Mucosa of descending colon (tissue), 3 donors: ENCODE measurements around the gene UVRAG. TPM values are rescaled to one million over a fixed set of nuclear protein-coding genes. Genes with fewer than 3 reads are reported as not detected.

Experiments
- ATAC-seq: fragments of 200-7000 bp; cut with Tn5 transposase; one replicate; pipeline ENCODE4 v1.9.1; 2020; ENCODE audit warnings: mild to moderate bottlenecking, moderate library complexity
- DNase-seq, 3 donors: peaks; one replicate each; pipeline ENCODE4 v3.0.0-alpha.2; 2020
- H3K36me3 ChIP-seq: fragments of 200-600 bp; one replicate; pipeline ENCODE4 v1.8.0; 2021; ENCODE audit warnings: low read depth, mild to moderate bottlenecking
- H3K4me1 ChIP-seq: fragments of 200-600 bp; one replicate; pipeline ENCODE4 v1.8.0; 2021; ENCODE audit warnings: low read depth, mild to moderate bottlenecking
- H3K4me3 ChIP-seq: fragments of 200-600 bp; one replicate; pipeline ENCODE4 v1.8.0; 2021; ENCODE audit warnings: mild to moderate bottlenecking
- H3K9me3 ChIP-seq: fragments of 200-600 bp; one replicate; pipeline ENCODE4 v1.8.0; 2021; ENCODE audit warnings: mild to moderate bottlenecking
- CTCF ChIP-seq: fragments of 200-600 bp; IDR thresholded peaks from one replicate; pipeline ENCODE4 v1.8.0; 2022; ENCODE audit warnings: antibody characterized with exemption, mild to moderate bottlenecking
- intact Hi-C, 2 donors: fragments of 100-400 bp; cut with DNase I in 1 of 2; cut with micrococcal nuclease in 1 of 2; formaldehyde crosslinking; loops; one replicate each; pipeline versions ENCODE4 v1.11.0 to v1.11.1; 2022; cut with DNase I, micrococcal nuclease
- total RNA-seq, 3 donors: library from RNA; stranded (reverse); fragmentation: NEBNext Ultra II Directional in 2 of 3; extraction: Animal tissue kit (Norgen Biotek cat#: 25700) in 2 of 3; gene quantifications; one replicate each; pipeline versions ENCODE4 v1.2.1 to v1.2.4, GENCODE V29; 2021 to 2023
- donor health status: DM: no; HTN: no; CAD: no; lungs with moderate emphysema.
- donor health status: DM: no; HTN: no; CAD: no.
- donor health status: DM: no; HTN: yes; CAD: no.

UVRAG gene
- total RNA-seq, 3 donors from 2014 or later: 14.9 to 37.1 (median 16.9) TPM

- ATAC-seq (no peak), DNase-seq (no peak)
- Histone ChIP-seq H3K4me3 (no peak overlapping the region), H3K9me3 (no peaks in the 10 kb centered on the region), H3K36me3 (no peaks in the 10 kb centered on the region), H3K4me1 (no peaks in the 10 kb centered on the region)
- TF ChIP-seq CTCF: no peak
- intact Hi-C loops: loop anchor here (5.0 kb wide), 1 partner anchor 253 kb away; no protein-coding TSS in a partner anchor
Measured at GRCh38 chr11:75898871-75899270, 83.9 kb downstream of the UVRAG start.

DNA sequence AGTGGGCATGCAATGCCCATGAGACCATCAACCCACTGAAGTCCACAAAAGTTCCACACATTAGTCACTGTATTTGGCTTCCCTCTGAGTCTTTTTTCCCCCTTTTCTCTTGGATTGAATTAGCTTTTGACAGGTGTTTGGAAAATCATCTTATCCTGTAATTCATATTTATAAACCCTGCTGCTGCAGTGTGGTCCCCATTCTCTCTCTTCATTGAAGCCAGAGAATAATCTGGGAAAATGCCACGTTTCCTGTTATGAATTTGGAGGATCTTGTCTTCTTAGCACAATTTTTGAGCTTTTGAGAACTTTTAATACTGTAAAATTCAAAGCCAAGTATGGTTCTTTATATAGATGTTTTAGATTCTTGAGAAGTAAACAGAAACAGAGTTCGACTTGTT, 84.8 kb downstream of the UVRAG start:
- Histone ChIP-seq H3K36me3 (no peaks in the 10 kb centered on the region), H3K9me3 (no peaks in the 10 kb centered on the region), H3K4me3 (no peak overlapping the region), H3K4me1 (no peaks in the 10 kb centered on the region)
- no peak for DNase-seq
- TF ChIP-seq CTCF: no peak
- intact Hi-C loops: loop anchor here (5.0 kb wide), 1 partner anchor 252 kb away; no protein-coding TSS in a partner anchor
- ATAC-seq: no peak

DNA sequence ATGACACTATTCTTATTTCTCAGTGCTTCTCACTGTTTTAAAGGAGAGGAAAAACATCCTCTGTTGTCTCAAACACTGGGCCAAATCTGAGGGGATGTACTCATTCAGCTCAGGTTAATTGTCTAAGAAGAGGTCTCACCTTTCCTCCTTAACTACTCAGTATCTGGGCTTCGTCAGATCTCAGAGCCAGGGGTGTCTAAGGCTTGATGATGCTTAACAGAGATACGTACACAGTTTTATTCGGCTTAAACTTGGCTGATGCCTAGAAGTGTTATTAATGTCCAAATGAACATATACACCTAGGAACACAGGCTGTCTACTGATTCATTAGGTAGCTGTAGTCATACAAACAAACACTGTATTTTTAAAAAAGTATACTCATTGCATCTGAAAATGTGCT, 85.8 kb downstream of the UVRAG start:
- no peak for ATAC-seq
- Histone ChIP-seq H3K9me3 (no peaks in the 10 kb centered on the region), H3K4me1 (no peaks in the 10 kb centered on the region), H3K36me3 (no peaks in the 10 kb centered on the region), H3K4me3 (no peak overlapping the region)
- intact Hi-C loops: no loop called here
- no peak for DNase-seq
- TF ChIP-seq CTCF: no peak

GRCh38 chr11:75902631-75903030, 87.6 kb downstream of the UVRAG start:
- H3K9me3 ChIP-seq: no peaks in the 10 kb centered on the region
- no peak overlapping the region for H3K4me3 ChIP-seq
- intact Hi-C loops: no loop called here
- H3K4me1 ChIP-seq: no peaks in the 10 kb centered on the region
- H3K36me3 ChIP-seq: no peaks in the 10 kb centered on the region
- no peak for TF ChIP-seq CTCF
- no peak for DNase-seq
- ATAC-seq: no peak

DNA sequence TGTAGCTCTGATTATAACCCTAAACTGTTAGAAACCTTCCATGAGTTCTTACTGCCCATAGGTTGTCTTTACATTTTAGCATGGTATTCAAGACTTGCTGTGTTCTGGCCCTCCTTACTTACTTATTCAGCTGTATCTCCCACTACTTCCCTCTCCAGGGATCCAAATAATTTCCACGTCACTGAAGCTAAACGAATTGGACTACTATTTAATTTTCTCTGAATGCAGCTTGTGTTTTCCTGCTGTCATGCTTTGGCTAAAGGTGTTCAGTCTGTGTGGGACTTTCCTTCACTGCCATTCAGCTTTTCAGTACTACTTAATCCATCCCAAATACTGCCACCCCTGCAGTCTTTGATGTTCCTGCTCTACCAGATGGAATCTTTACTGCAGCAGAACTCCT, 88.3 kb downstream of the UVRAG start:
- no peaks in the 10 kb centered on the region for H3K4me1 ChIP-seq
- DNase-seq: no peak
- ATAC-seq: no peak
- H3K36me3 ChIP-seq: no peaks in the 10 kb centered on the region
- no peak overlapping the region for H3K4me3 ChIP-seq
- H3K9me3 ChIP-seq: no peaks in the 10 kb centered on the region
- no peak for TF ChIP-seq CTCF
- intact Hi-C loops: no loop called here

GRCh38 chr11:75905434-75905833, 90.4 kb downstream of the UVRAG start:
- H3K4me1 ChIP-seq: no peaks in the 10 kb centered on the region
- no peak for DNase-seq
- no peak for ATAC-seq
- H3K4me3 ChIP-seq: no peak overlapping the region
- H3K9me3 ChIP-seq: no peaks in the 10 kb centered on the region
- intact Hi-C loops: no loop called here
- TF ChIP-seq CTCF: no peak
- H3K36me3 ChIP-seq: no peaks in the 10 kb centered on the region
